Keratinocyte (primary cell): ENCODE results near the gene AASS. TPM values are rescaled to one million over a fixed set of nuclear protein-coding genes. Genes with fewer than 3 reads are reported as not detected.
A peak's percentile ranks its signal among the peaks of the same experiment; 100 is the strongest.

Experiments
- DNase-seq: peaks from one replicate; pipeline ENCODE4 v3.0.0-alpha.2; 2011; ENCODE audit warnings: low read depth, missing footprints, low spot score
- FAIRE-seq: peaks from 2 replicates; lab custom pipeline; 2011; peaks lifted over from hg19 to GRCh38; lab: Jason Lieb, UNC
- H2AFZ ChIP-seq: 2 replicates; pipeline ENCODE4 v1.6.0; 2012; ENCODE audit warnings: low read length, control low read depth, inconsistent platforms; ENCODE audit not compliant: control insufficient read depth
- H3K27ac ChIP-seq: 2 replicates; pipeline ENCODE4 v1.5.1; 2011; ENCODE audit warnings: low read length; ENCODE audit not compliant: control insufficient read depth, insufficient read depth
- H3K27me3 ChIP-seq: 3 replicates; pipeline ENCODE4 v1.6.0; 2011; ENCODE audit warnings: low read length; ENCODE audit not compliant: control insufficient read depth, insufficient read depth; ENCODE audit errors: extremely low read depth
- H3K36me3 ChIP-seq, 2 experiments: 2 replicates in 1 of 2; 3 replicates in 1 of 2; pipeline ENCODE4 v1.5.1; 2011; ENCODE audit warnings: low read length in 2 of 2, mild to moderate bottlenecking in 1 of 2; ENCODE audit not compliant: control insufficient read depth in 2 of 2, insufficient read depth in 2 of 2; ENCODE audit errors: extremely low read depth in 1 of 2
- H3K4me1 ChIP-seq: 3 replicates; pipeline ENCODE4 v1.5.1; 2011; ENCODE audit warnings: low read length; ENCODE audit not compliant: control insufficient read depth, insufficient read depth; ENCODE audit errors: extremely low read depth
- H3K4me2 ChIP-seq: 3 replicates; pipeline ENCODE4 v1.6.0; 2011; ENCODE audit warnings: low read depth, low read length; ENCODE audit not compliant: control insufficient read depth, insufficient read depth; ENCODE audit errors: extremely low read depth
- H3K4me3 ChIP-seq, 3 experiments: fragments of 200-600 bp in 1 of 3; sonication (generic) in 1 of 3; 2 replicates in 2 of 3; 3 replicates in 1 of 3; pipeline ENCODE4 v1.5.1; 2011 to 2016; ENCODE audit warnings: low read length in 3 of 3, mild to moderate bottlenecking in 3 of 3, control low read depth in 2 of 3, inconsistent platforms in 1 of 3, low read depth in 1 of 3, mixed read lengths in 1 of 3, mixed run types in 1 of 3, moderate library complexity in 1 of 3; ENCODE audit not compliant: control insufficient read depth in 2 of 3, insufficient read depth in 2 of 3; ENCODE audit errors: extremely low read depth in 1 of 3
- H3K79me2 ChIP-seq: 2 replicates; pipeline ENCODE4 v1.6.0; 2012; ENCODE audit warnings: low read length; ENCODE audit not compliant: control insufficient read depth, insufficient read depth
- H3K9ac ChIP-seq: 3 replicates; pipeline ENCODE4 v1.6.0; 2011; ENCODE audit warnings: low read length; ENCODE audit not compliant: control insufficient read depth, insufficient read depth; ENCODE audit errors: extremely low read depth
- H3K9me1 ChIP-seq: 3 replicates; pipeline ENCODE4 v1.6.0; 2011; ENCODE audit warnings: low read length; ENCODE audit not compliant: control insufficient read depth, insufficient read depth; ENCODE audit errors: extremely low read depth
- H3K9me3 ChIP-seq: 2 replicates; pipeline ENCODE4 v1.5.1; 2012; ENCODE audit warnings: low read depth, low read length; ENCODE audit not compliant: control insufficient read depth
- H4K20me1 ChIP-seq: 3 replicates; pipeline ENCODE4 v1.6.0; 2011; ENCODE audit warnings: low read length; ENCODE audit not compliant: control insufficient read depth, insufficient read depth; ENCODE audit errors: extremely low read depth
- CTCF ChIP-seq, 3 experiments: IDR thresholded peaks in 1 of 3; conservative IDR thresholded peaks in 1 of 3; optimal IDR thresholded peaks in 1 of 3; 2 replicates in 2 of 3; 3 replicates in 1 of 3; pipeline versions ENCODE3 to v1.5.1; 2011; ENCODE audit warnings: low read length in 3 of 3, mild to moderate bottlenecking in 3 of 3, moderate library complexity in 2 of 3, control low read depth in 1 of 3, inconsistent platforms in 1 of 3; ENCODE audit not compliant: insufficient read depth in 2 of 3; ENCODE audit errors: extremely low read depth in 1 of 3
- EZH2 ChIP-seq: IDR thresholded peaks from one replicate; pipeline ENCODE4 v1.6.1; 2012; ENCODE audit warnings: inconsistent platforms, mild to moderate bottlenecking, low read length, moderate library complexity
- dilution Hi-C: fragments of 300-500 bp; cut with MboI; formaldehyde crosslinking; loops from one replicate; pipeline ENCODE4 v1.7.0; 2020; ENCODE audit warnings: low sequenced_read_pairs; ENCODE audit not compliant: extremely low pct_ligation_motif_present
- polyA plus RNA-seq, 5 experiments: library from polyadenylated mRNA; depleted of rRNA in 3 of 5; stranded (reverse) in 3 of 5; stranded (forward) in 1 of 5; unstranded in 1 of 5; fragments of >200 nt; gene quantifications; 1 replicate in 1 of 5; 2 replicates in 3 of 5; 3 replicates in 1 of 5; pipeline versions ENCODE4 v1.2.1 to v1.2.3, GENCODE V29; 2011 to 2012; ENCODE audit warnings: missing spikeins in 2 of 5, low read depth in 1 of 5, low replicate concordance in 1 of 5

Gene AASS
- polyA plus RNA-seq, 1 donor (not counting 4 experiments of a cell fraction or from before 2014, with no cell fraction given): 10.3 TPM

- Histone ChIP-seq H4K20me1 (no peaks in the 10 kb centered on the region), H3K9me3 (no peaks in the 10 kb centered on the region), H3K36me3 (no peaks in the 10 kb centered on the region), H3K4me2 (no peak overlapping the region), H3K79me2 (no peaks in the 10 kb centered on the region), H2AFZ (no peak overlapping the region), H3K4me1 (peaks cover 7% of the 10 kb centered on the region), H3K27me3 (peaks cover 2% of the 10 kb centered on the region), H3K4me3 (no peak overlapping the region), H3K27ac (no peak overlapping the region), H3K9ac (no peak overlapping the region), H3K9me1 (no peaks in the 10 kb centered on the region)
- DNase-seq (no peak), FAIRE-seq (no peak)
- no peak for TF ChIP-seq CTCF (optimal IDR thresholded peaks at IDR 0.05 in 1 of 3, IDR thresholded peaks at IDR 0.05 in 1 of 3, conservative IDR thresholded peaks at IDR 0.05 in 1 of 3; ENCODE audit: extremely low read depth in 1 of 3, insufficient read depth in 2 of 3, low read length in 3 of 3)
- TF ChIP-seq EZH2: no peak
- dilution Hi-C loops: no loop called here
Measured at GRCh38 chr7:122166740-122167139, 22.7 kb upstream of the AASS start.

GRCh38 chr7:122166275-122166674 lies 22.2 kb upstream of the AASS start:
- no peak overlapping the region for H2AFZ ChIP-seq
- H3K27me3 ChIP-seq: no peaks in the 10 kb centered on the region
- no peak for FAIRE-seq
- dilution Hi-C loops: no loop called here
- no peak overlapping the region for H3K27ac ChIP-seq
- no peaks in the 10 kb centered on the region for H3K9me1 ChIP-seq
- H4K20me1 ChIP-seq: no peaks in the 10 kb centered on the region
- H3K4me1 ChIP-seq: peaks cover 7% of the 10 kb centered on the region
- no peaks in the 10 kb centered on the region for H3K79me2 ChIP-seq
- no peak for TF ChIP-seq EZH2
- no peaks in the 10 kb centered on the region for H3K9me3 ChIP-seq
- no peaks in the 10 kb centered on the region for H3K36me3 ChIP-seq
- no peak overlapping the region for H3K9ac ChIP-seq
- no peak overlapping the region for H3K4me3 ChIP-seq
- no peak for DNase-seq
- H3K4me2 ChIP-seq: peak overlapping the region; percentile 31

- no peak overlapping the region for H3K4me2 ChIP-seq
- FAIRE-seq: no peak
Measured at GRCh38 chr7:122161628-122162027, 17.6 kb upstream of the AASS start.

More at GRCh38 chr7:122161628-122162027, 17.6 kb upstream of the AASS start:
- DNase-seq: no peak
- no peak for TF ChIP-seq EZH2
- no peak for TF ChIP-seq CTCF (optimal IDR thresholded peaks at IDR 0.05 in 1 of 3, IDR thresholded peaks at IDR 0.05 in 1 of 3, conservative IDR thresholded peaks at IDR 0.05 in 1 of 3; ENCODE audit: extremely low read depth in 1 of 3, insufficient read depth in 2 of 3, low read length in 3 of 3)
- Histone ChIP-seq H4K20me1 (no peaks in the 10 kb centered on the region), H2AFZ (peak overlapping the region; percentile 37), H3K36me3 (no peaks in the 10 kb centered on the region), H3K4me1 (peaks cover 3% of the 10 kb centered on the region), H3K79me2 (no peaks in the 10 kb centered on the region), H3K27me3 (no peaks in the 10 kb centered on the region), H3K9ac (no peak overlapping the region), H3K4me3 (no peak overlapping the region), H3K27ac (no peak overlapping the region), H3K9me1 (no peaks in the 10 kb centered on the region), H3K9me3 (no peaks in the 10 kb centered on the region)
- dilution Hi-C loops: no loop called here
